SIG-M5 treated with dmso at 0.1 percent for 504 hours (cell line): ENCODE results near the gene AKT2.

Source experiments
- DNase-seq: peaks from one replicate; lab custom pipeline; 2025; ENCODE audit not compliant: unreplicated experiment; lab: John Stamatoyannopoulos, UW

AKT2 gene

GRCh38 chr19:40302224-40303011 lies 17.3 kb upstream of the AKT2 start:
- DNase-seq, result no peak

- DNase-seq, result no peak
These were observed 15.5 kb upstream of the AKT2 start for GRCh38 chr19:40300668-40301067.

GRCh38 chr19:40298026-40298425 lies 12.9 kb upstream of the AKT2 start:
- DNase-seq, result no peak

- DNase-seq, result no peak
These were observed 9.4 kb upstream of the AKT2 start for GRCh38 chr19:40294560-40294959.

- DNase-seq, result no peak
These were observed 1.9 kb upstream of the AKT2 start for GRCh38 chr19:40286971-40287421.

- no peak for DNase-seq
These were observed 1.3 kb upstream of the AKT2 start for GRCh38 chr19:40286235-40286970.

- peak; percentile 99 for DNase-seq
These were observed 449 bp upstream of the AKT2 start for GRCh38 chr19:40285353-40286234.

GRCh38 chr19:40284251-40284500 lies 969 bp downstream of the AKT2 start:
- no peak for DNase-seq

- no peak for DNase-seq
These were observed 1.5 kb downstream of the AKT2 start for GRCh38 chr19:40283414-40284250.

- no peak for DNase-seq
These were observed 2.2 kb downstream of the AKT2 start for GRCh38 chr19:40282920-40283319.

- DNase-seq, result no peak
These were observed 3.0 kb downstream of the AKT2 start for GRCh38 chr19:40282209-40282580.

GRCh38 chr19:40281381-40282208 lies 3.5 kb downstream of the AKT2 start:
- no peak for DNase-seq

- no peak for DNase-seq
These were observed 4.4 kb downstream of the AKT2 start for GRCh38 chr19:40280608-40281221.

GRCh38 chr19:40279761-40280607 lies 5.2 kb downstream of the AKT2 start:
- no peak for DNase-seq

- DNase-seq, result no peak
These were observed 6.0 kb downstream of the AKT2 start for GRCh38 chr19:40279120-40279551.

- no peak for DNase-seq
These were observed 6.6 kb downstream of the AKT2 start for GRCh38 chr19:40278361-40279035.

GRCh38 chr19:40277356-40278059 lies 7.6 kb downstream of the AKT2 start:
- DNase-seq, result no peak
